Effector memory CD8-positive, alpha-beta T cell (primary cell): ENCODE results near the gene FANCI.

Experiments used
- ATAC-seq: fragments of 150-1000 bp; cut with Tn5 transposase; replicated peaks from 2 replicates; pipeline ENCODE4 v1.10.0; 2021; ENCODE audit warnings: mild to moderate bottlenecking, moderate library complexity
- DNase-seq, 3 experiments: peaks; one replicate each; pipeline ENCODE4 v3.0.0; 2021
- H3K27ac Mint-ChIP-seq, 2 donors: one replicate each; pipeline ENCODE4 v1.8.0; 2022; ENCODE audit warnings: mild to moderate bottlenecking in 2 of 2, mixed read lengths in 2 of 2, moderate library complexity in 2 of 2
- H3K27me3 Mint-ChIP-seq, 2 donors: one replicate each; pipeline ENCODE4 v1.8.0; 2022; ENCODE audit warnings: mixed read lengths in 2 of 2
- H3K36me3 Mint-ChIP-seq: one replicate; pipeline ENCODE4 v1.8.0; 2022; ENCODE audit warnings: mild to moderate bottlenecking, moderate library complexity, mixed read lengths; ENCODE audit not compliant: insufficient read depth
- H3K4me1 Mint-ChIP-seq, 2 donors: one replicate each; pipeline ENCODE4 v1.8.0; 2022; ENCODE audit warnings: low read depth in 2 of 2, mixed read lengths in 2 of 2
- H3K4me3 Mint-ChIP-seq, 2 donors: one replicate each; pipeline ENCODE4 v1.8.0; 2022; ENCODE audit warnings: mild to moderate bottlenecking in 2 of 2, mixed read lengths in 2 of 2, moderate library complexity in 2 of 2
- H3K9me3 Mint-ChIP-seq, 2 donors: one replicate each; pipeline ENCODE4 v1.8.0; 2022; ENCODE audit warnings: mixed read lengths in 2 of 2

Gene FANCI

DNA sequence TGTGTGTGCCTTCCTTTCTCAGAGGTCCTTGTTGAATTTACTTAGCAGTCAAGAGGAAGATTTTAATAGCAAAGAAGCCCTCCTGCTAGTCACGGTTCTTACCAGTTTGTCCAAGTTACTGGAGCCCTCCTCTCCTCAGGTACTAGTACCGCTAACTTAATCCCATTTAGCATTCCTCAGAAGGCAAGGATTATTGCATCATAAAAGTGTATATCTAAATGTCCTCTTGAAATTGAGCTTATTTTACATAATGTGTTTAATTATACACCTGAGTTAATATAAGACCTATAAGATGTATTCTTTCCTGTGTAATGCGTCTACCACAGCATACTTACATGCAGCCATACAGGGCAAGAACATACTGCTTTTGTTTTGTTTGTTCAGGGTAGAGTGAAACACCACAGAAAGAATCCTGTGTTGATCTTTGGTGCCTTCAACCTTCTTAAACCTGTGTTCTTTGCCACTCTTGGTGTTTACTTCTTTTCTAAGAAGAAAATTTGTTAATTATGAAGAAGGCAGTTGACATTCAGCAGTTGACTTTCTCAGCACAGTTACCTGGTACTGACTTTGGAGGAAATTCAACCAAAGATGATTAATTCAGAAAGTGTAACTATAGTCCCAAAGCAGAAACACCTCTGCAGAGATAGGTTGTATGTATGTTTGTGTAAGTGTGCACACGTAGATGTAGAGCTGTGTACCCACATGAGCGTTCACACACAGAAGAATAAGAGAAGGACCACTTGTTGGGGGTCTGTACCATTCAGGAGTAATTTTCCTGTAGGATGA is 57.7 kb downstream of the FANCI start:
- H3K36me3 Mint-ChIP-seq = no peaks in the 10 kb centered on the region
- no peaks in the 10 kb centered on the region for H3K9me3 Mint-ChIP-seq
- DNase-seq (no peak), ATAC-seq (no peak)
- H3K27ac Mint-ChIP-seq = no peak overlapping the region
- peaks cover 2 to 8% of the 10 kb centered on the region in 2 donors for H3K4me1 Mint-ChIP-seq
- no peaks in the 10 kb centered on the region for H3K27me3 Mint-ChIP-seq
- H3K4me3 Mint-ChIP-seq = no peak overlapping the region

DNA sequence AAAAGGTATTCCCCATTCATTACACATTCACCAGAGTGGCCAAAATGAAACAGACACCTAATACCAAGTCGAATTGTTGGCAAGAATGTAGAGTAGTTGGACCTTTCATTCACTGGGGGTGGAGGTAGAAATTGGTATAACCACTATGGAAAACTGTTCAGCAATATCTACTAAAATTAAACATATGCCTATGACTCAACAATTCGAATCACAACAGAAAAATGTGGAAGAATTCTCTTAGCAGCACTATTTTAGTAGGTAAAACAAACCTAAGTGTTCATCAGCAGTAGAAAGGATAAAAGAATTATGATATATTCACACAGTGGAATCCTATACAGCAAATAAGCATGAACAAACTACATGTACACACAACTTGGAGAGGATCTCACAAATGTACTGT is 60.2 kb downstream of the FANCI start:
- ATAC-seq = no peak
- Mint-ChIP-seq H3K27me3 (no peaks in the 10 kb centered on the region), H3K4me3 (no peak overlapping the region), H3K36me3 (no peaks in the 10 kb centered on the region), H3K9me3 (no peaks in the 10 kb centered on the region), H3K4me1 (peaks cover 2 to 3% of the 10 kb centered on the region in 2 donors), H3K27ac (no peak overlapping the region)
- DNase-seq = no peak

DNA sequence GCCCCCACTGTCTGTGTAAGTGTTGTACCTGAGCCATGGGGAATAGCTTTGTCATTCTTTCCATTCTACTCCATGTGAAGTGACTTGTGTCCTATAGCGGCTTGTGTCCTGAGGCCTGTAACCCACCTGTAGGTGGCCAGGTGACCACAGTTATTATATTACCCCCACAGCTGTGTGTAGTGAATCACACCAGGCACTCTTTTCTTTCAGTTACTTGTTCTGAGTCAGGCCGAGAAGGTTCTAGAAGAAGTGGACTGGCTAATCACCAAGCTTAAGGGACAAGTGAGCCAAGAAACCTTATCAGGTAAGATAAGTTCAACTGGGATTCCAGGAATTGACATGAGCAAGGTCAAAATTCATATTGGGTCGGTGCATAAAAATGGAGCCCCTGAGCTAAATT is 61.6 kb downstream of the FANCI start:
- DNase-seq (no peak), ATAC-seq (no peak)
- H3K9me3 Mint-ChIP-seq = no peaks in the 10 kb centered on the region
- H3K4me1 Mint-ChIP-seq = no peaks in the 10 kb centered on the region
- H3K4me3 Mint-ChIP-seq = no peak overlapping the region
- H3K27ac Mint-ChIP-seq = no peak overlapping the region
- H3K36me3 Mint-ChIP-seq = peaks cover 1% of the 10 kb centered on the region
- H3K27me3 Mint-ChIP-seq = no peaks in the 10 kb centered on the region

DNA sequence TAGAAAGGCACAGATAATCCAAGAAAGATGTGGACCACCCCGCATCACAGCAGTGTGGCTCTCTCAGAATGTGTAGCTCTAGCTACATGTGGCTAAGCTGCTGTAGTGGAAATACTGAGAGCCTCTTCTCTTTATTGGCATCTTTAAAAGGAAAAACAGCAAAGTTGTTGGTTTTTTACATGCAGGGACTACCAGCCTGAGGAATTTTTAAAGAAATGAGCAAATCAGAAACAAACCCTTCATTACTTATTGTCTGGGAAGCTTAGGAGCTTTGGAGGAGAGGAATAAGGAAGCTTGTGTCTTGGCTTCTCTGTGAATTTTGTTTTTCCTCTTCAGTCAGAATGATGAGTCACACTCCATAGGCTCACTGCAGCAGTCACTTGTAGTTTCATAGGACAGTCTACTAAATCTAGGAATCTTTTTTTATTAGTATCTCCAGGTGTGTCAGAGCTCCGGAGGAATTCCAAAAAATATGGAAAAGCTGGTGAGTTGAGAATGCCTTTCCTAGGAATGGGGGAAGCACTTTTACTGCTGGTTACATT is 63.3 kb downstream of the FANCI start:
- no peaks in the 10 kb centered on the region for H3K4me1 Mint-ChIP-seq
- H3K4me3 Mint-ChIP-seq = no peak overlapping the region
- no peaks in the 10 kb centered on the region for H3K27me3 Mint-ChIP-seq
- H3K27ac Mint-ChIP-seq = peak overlapping the region in 1 of 2 donors; percentile 55
- peaks cover 8% of the 10 kb centered on the region for H3K36me3 Mint-ChIP-seq
- ATAC-seq (no peak), DNase-seq (no peak)
- H3K9me3 Mint-ChIP-seq = no peaks in the 10 kb centered on the region

DNA sequence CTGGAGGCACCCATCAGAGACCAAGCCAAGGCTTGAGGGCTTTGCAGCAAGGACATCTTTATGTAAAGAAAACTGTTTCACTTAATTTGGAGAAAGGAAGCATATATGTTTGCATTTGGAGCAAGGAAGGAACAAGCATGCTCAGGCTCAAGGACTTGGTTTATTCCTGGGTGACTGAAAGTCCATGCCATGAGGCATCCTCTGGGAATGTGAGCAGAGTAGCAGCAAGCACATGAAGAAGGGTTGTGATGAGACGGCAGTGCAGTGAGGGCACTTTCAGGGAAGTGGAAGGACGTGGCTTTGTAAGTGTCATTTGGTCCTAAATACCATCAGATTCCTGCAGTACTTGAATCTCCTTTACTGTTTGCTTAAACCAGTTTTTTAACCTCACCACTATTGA is 64.0 kb downstream of the FANCI start:
- Mint-ChIP-seq H3K4me3 (no peak overlapping the region), H3K27me3 (no peaks in the 10 kb centered on the region), H3K36me3 (peaks cover 13% of the 10 kb centered on the region), H3K4me1 (no peaks in the 10 kb centered on the region), H3K27ac (peak overlapping the region in 1 of 2 donors; percentile 55), H3K9me3 (no peaks in the 10 kb centered on the region)
- no peak for ATAC-seq
- DNase-seq = no peak

DNA sequence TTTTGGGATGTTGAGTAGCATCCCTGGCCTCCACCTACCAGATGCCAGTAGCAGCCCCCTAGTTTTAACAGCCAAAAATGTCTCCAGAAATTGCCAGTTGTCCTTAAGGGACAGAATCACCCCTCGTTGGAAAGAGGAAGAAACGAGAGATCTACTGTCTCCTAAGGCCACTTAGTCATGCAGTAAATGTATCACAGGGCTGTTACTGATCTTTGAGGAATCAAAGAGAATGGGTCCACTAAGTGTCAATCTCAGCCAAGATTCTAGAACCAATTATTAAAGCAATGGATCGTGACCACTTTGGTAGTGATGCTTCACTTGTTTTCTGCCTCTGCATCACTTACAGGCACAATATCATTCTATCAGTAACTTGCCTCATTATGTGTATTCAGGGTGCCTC is 64.5 kb downstream of the FANCI start:
- no peaks in the 10 kb centered on the region for H3K4me1 Mint-ChIP-seq
- H3K4me3 Mint-ChIP-seq = no peak overlapping the region
- DNase-seq = no peak
- peaks cover 16% of the 10 kb centered on the region for H3K36me3 Mint-ChIP-seq
- H3K27ac Mint-ChIP-seq = peak overlapping the region in 1 of 2 donors; percentile 55
- H3K9me3 Mint-ChIP-seq = no peaks in the 10 kb centered on the region
- no peak for ATAC-seq
- H3K27me3 Mint-ChIP-seq = no peaks in the 10 kb centered on the region

DNA sequence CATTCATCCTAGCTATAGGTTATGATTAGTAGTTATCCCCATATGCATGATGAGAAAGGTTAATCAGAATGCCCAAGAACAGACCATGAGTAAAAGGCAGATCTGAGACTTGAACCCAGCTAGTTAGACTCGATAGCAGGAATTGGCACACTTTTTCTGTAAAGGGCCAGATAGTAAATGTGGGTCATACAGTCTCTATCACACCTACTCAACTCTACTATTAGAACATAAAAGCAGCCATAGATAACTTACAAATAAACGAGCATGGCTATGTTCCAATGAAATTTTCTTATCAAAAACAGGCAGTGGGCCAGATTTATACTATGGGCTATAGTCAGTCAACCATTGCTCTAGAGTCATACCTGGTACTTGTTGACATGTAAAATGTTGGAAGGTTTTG is 66.2 kb downstream of the FANCI start:
- Mint-ChIP-seq H3K4me3 (no peak overlapping the region), H3K9me3 (no peaks in the 10 kb centered on the region), H3K36me3 (peaks cover 18% of the 10 kb centered on the region), H3K27ac (peak overlapping the region; percentile 82), H3K27me3 (no peaks in the 10 kb centered on the region), H3K4me1 (no peaks in the 10 kb centered on the region)
- ATAC-seq (no peak), DNase-seq (no peak)

DNA sequence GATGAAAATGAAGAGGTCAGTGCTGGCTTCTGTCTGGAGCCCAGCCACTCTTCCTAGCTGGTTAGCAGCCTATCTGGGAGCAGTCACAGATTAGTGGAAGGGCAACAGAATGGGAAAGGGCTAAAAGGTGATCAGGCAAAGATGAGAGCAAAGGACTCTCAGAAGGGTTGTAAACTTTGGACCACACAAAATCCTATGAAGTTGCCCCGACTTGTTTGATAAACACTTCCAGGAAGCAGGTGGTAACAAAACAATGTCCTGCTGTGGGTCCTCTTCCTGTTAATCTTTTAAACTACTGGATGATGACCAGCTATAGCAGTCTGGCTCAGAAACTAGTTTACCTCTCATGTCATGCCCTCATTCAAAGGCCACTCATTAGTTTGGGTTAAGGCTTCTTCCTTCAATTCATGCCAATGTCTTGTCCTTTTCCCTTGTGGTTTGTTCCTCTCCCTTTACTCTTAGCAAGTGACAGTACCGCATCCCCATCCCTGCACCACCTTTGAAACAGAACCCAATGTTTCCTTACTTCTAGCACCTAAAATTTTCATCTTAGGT is 71.7 kb downstream of the FANCI start:
- no peak for ATAC-seq
- peaks cover 12 to 14% of the 10 kb centered on the region in 2 donors for H3K4me1 Mint-ChIP-seq
- no peaks in the 10 kb centered on the region for H3K27me3 Mint-ChIP-seq
- H3K27ac Mint-ChIP-seq = peak overlapping the region; percentile 85 to 90
- no peaks in the 10 kb centered on the region for H3K9me3 Mint-ChIP-seq
- H3K36me3 Mint-ChIP-seq = peaks cover 59% of the 10 kb centered on the region
- no peak for DNase-seq
- H3K4me3 Mint-ChIP-seq = no peak overlapping the region

DNA sequence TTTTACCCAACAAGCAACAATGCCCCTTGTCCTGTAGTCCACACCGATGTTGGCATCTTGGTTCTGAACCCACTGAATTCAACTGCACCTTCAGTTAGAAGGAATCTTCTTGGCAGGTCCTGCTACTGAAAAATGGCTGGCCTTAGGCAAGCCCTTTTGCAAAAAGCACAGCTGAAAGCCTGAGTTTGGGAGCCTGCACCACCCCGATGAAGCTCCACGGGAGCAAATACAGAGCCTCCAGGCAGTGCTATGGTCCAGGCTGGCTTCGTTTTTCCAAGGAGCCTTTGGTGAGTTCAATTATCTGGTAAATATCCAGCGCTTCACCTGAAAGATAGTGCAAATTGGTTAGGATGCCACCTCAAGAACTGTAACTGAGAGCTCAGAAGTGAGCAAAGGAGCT is 72.7 kb downstream of the FANCI start:
- Mint-ChIP-seq H3K9me3 (no peaks in the 10 kb centered on the region), H3K27me3 (no peaks in the 10 kb centered on the region), H3K36me3 (peaks cover 63% of the 10 kb centered on the region), H3K4me1 (peaks cover 13 to 18% of the 10 kb centered on the region in 2 donors), H3K27ac (no peak overlapping the region), H3K4me3 (no peak overlapping the region)
- ATAC-seq (no peak), DNase-seq (no peak)

DNA sequence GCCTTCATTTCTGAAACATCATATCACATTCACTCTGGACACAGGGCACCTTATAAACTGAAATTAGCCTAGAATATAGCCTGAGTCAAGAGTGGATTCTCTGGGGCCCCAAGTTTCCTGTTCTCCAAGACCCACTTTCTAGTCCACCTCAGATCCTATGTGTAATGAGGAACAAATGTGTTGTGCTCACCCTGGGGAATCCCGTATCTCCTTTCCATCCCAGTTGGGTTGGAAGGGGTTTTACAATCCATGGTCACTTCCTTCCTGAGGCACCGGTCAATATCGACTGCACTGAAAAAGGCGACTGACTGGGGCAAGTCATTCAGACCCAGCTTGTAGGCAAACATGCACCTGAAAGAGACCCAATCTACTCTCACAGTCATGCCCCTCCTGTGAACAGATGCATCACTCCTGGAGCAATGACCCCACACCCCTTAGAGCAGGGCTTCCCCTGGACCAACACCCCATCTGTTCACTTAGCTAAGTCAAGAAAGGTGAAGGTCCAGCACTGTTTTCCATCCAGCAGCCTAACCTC is 73.5 kb downstream of the FANCI start:
- no peaks in the 10 kb centered on the region for H3K27me3 Mint-ChIP-seq
- ATAC-seq (no peak), DNase-seq (no peak)
- peaks cover 13 to 18% of the 10 kb centered on the region in 2 donors for H3K4me1 Mint-ChIP-seq
- peaks cover 70% of the 10 kb centered on the region for H3K36me3 Mint-ChIP-seq
- H3K4me3 Mint-ChIP-seq = no peak overlapping the region
- no peak overlapping the region for H3K27ac Mint-ChIP-seq
- H3K9me3 Mint-ChIP-seq = no peaks in the 10 kb centered on the region

DNA sequence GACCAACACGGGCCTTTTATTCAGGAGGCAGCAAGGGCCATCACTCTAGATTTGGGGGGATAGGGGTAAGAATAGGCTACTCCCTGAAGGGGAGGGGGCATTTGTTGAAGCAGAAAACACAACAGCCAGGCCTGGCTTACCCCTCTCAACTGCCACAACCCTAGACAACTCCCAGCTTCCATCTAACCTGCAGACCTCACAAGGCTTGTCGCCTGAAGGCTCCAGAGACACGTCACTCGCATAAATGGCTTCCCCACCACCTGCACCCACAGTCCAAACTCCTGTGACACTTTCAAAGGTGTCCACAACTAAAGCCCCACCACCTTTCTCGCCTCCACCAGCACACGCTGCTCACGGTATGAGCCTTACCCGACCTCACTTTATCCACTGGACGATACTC is 75.9 kb downstream of the FANCI start:
- ATAC-seq (no peak), DNase-seq (no peak)
- Mint-ChIP-seq H3K36me3 (peaks cover 87% of the 10 kb centered on the region), H3K27ac (peak overlapping the region; percentile 49 to 79), H3K4me3 (no peak overlapping the region), H3K4me1 (peaks cover 17 to 22% of the 10 kb centered on the region in 2 donors), H3K9me3 (no peaks in the 10 kb centered on the region), H3K27me3 (no peaks in the 10 kb centered on the region)

DNA sequence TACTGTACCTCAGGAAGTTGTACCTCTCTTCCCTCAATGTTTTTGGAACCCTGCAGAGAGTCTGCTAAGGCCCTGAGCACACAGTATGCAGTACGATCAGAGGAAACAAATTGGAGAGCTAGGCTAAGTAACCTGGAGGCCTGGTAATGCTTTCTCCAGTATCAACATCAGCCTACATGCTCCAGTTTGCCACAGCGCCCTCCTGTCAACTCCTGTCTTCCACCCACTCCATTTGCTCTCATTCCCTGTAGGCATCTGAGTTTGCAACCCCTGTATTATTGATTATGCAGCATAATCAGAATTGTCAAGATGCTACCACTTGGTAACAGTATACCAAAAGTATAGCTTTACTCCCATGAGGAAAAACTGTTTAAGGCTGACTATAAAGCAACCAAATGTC is 76.4 kb downstream of the FANCI start:
- Mint-ChIP-seq H3K4me3 (no peak overlapping the region), H3K36me3 (peaks cover 88% of the 10 kb centered on the region), H3K27ac (peak overlapping the region; percentile 49 to 79), H3K4me1 (peaks cover 21 to 22% of the 10 kb centered on the region in 2 donors), H3K9me3 (no peaks in the 10 kb centered on the region), H3K27me3 (no peaks in the 10 kb centered on the region)
- ATAC-seq = no peak
- DNase-seq = no peak

DNA sequence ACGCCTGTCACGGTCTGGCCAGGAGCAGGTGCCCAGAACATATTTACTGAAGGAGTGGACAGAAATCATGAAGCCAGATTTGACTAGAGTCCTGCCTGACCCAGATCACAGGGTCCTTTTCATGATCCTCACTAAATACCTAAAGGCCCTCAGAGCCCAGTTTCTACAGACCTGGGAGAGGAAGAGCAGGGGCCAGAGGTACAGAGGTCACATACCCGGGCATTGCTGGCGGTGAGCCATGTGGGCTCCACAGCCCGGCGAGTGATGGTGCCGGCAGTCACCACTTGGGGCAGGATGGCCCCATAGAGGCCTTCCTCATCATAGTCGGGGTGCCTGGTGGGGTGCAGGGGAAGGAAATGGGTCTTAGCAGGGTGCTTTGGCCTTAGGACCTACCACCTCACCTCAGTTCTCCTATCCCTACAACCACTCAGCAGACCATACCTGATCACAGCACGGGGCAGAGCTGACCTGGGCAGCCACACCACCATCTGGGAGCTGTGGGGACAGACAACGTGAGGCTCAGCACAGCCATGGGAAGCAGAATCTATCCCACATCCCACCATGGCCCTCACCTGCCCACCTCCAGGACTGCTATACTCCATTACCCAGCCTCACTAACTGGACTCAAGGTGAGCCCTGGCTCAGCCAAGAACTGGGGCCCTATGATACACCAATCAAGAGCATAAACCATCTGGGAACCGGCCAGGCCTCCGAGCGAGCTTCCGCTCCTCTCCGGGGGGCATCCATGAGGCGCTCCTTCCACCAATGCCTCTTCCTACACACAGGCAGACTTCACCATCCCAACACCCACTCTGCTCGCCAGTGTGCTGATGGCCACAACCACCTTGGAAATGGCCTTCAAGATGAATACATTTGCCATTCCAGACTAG is 78.0 kb downstream of the FANCI start:
- Mint-ChIP-seq H3K36me3 (peaks cover 97% of the 10 kb centered on the region), H3K9me3 (no peaks in the 10 kb centered on the region), H3K4me3 (no peak overlapping the region), H3K27me3 (no peaks in the 10 kb centered on the region), H3K4me1 (peaks cover 22% of the 10 kb centered on the region in 2 donors), H3K27ac (peak overlapping the region in 1 of 2 donors; percentile 85)
- no peak for DNase-seq
- no peak for ATAC-seq
